Fibroblast of the aortic adventitia (primary cell): ENCODE results near the gene ITGAD. TPM values are rescaled to one million over a fixed set of nuclear protein-coding genes. Genes with fewer than 3 reads are reported as not detected.

Source experiments
- DNase-seq: peaks from one replicate; pipeline ENCODE4 v3.0.0-alpha.2; 2010; ENCODE audit warnings: low read depth
- H3K4me3 ChIP-seq: 2 replicates; pipeline ENCODE4 v1.5.1; 2011; ENCODE audit warnings: low read depth, mild to moderate bottlenecking, control low read depth, low read length, moderate library complexity
- CTCF ChIP-seq: IDR thresholded peaks from 2 replicates; pipeline ENCODE4 v1.5.1; 2011; ENCODE audit warnings: mild to moderate bottlenecking, low read length, control low read depth, inconsistent platforms; ENCODE audit not compliant: insufficient read depth
- total RNA-seq: library from RNA; depleted of rRNA; stranded (reverse); fragments of >200 nt; gene quantifications from 2 replicates; pipeline ENCODE4 v1.2.3, GENCODE V29; 2012; ENCODE audit warnings: low replicate concordance

Gene ITGAD
- total RNA-seq, 1 donor = not detected

DNA sequence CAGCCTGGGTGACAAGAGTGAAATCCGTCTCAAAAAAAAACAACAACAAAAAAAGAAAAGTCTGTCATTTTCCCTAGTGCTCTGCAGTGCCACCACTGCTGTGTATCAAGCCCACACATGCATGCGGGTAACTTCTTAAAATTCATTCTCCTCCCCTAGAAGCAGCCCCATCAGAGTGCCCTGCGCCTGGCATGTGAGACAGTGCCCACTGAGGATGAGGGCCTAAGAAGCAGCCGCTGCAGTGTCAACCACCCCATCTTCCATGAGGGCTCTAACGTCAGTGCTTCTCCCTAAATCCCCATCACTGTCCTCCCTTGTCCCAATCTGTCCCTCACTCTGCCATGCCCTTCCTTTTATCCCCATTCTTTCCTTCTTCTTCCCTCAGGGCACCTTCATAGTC lies 24.8 kb downstream of the ITGAD start:
- no peak for TF ChIP-seq CTCF

DNA sequence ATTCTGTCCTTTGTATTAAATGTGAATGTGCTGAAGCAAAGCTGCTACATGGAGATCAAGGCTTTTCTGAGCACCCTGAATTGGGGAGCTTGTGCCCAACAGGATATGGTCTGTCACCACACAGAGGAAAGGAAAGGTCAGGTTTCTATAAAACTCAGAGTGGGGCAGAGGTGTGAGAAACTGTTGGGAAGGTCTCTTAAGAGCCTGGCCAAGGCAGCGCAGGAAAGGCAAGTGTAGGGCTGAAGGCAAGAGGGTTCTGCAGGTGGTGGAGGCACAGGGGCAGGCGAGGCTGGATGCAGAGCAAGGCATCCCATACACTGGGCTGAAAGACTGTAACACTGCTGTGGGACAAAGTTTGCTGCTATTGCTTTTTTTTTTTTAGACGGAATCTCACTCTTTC lies 26.9 kb downstream of the ITGAD start:
- TF ChIP-seq CTCF = no peak
- no peak for DNase-seq
- H3K4me3 ChIP-seq = no peak overlapping the region

More for the DNA sequence above, 24.8 kb downstream of the ITGAD start:
- no peak for DNase-seq
- no peak overlapping the region for H3K4me3 ChIP-seq

DNA sequence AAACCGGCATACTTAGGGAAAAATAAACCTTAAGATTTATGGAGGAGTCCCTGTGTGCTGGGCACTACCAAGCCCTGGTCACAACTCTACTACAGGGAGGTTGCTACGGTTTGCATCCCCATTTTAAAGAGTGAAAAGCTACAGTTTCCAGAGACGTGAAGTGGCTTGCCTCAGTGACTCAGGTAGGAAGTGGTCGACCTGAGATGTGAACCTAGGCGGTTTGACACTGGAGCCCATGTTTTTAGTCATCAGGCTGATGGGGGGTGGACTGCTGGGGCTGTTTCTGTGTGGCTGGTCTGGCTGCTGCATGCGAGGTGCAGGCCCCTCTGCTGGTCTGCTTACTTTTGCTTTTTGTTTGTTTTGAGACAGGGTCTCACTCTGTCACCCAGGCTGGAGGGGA lies 28.5 kb downstream of the ITGAD start:
- H3K4me3 ChIP-seq = no peak overlapping the region
- no peak for TF ChIP-seq CTCF
- no peak for DNase-seq

DNA sequence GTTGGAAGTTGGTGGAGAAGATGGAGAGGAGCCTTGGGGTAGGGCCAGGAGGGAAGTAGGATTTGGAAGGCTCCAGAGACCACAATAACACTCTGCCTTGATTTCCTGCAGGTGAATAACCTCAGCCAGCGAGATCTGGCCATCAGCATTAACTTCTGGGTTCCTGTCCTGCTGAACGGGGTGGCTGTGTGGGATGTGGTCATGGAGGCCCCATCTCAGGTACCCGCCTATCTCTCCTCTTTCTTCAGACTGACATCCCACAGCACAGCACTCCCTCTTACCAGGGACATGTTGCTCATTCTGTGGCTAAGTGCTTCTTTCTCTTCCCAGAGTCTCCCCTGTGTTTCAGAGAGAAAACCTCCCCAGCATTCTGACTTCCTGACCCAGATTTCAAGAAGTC lies 30.1 kb downstream of the ITGAD start:
- no peak for DNase-seq
- TF ChIP-seq CTCF = no peak
- H3K4me3 ChIP-seq = no peak overlapping the region

DNA sequence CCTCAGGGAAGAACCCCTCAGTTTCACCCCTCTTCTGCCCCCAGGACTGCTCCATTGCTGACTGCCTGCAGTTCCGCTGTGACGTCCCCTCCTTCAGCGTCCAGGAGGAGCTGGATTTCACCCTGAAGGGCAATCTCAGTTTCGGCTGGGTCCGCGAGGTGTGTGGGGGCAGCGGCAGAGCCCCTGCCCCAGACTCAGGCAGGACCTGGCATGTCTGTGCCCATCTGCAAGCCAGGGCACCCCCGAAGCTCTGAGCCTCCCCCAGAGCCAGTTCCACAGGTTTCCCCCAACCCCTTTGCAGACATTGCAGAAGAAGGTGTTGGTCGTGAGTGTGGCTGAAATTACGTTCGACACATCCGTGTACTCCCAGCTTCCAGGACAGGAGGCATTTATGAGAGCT lies 30.7 kb downstream of the ITGAD start:
- no peak for DNase-seq
- H3K4me3 ChIP-seq = no peak overlapping the region
- TF ChIP-seq CTCF = no peak

GRCh38 chr16:31427441-31428278 lies 34.5 kb downstream of the ITGAD start:
- H3K4me3 ChIP-seq = peak overlapping the region; percentile 55
- peak; percentile 50 for DNase-seq
- no peak for TF ChIP-seq CTCF

GRCh38 chr16:31428279-31428597 lies 35.1 kb downstream of the ITGAD start, which contains the start of gene COX6A2:
TSS of gene COX6A2 (minus strand) at chr16:31428360. CDS start at chr16:31428325, 35 bp downstream.
- no peak for DNase-seq
- peak within 1 kb of the TSS; percentile 55 for H3K4me3 ChIP-seq
- TF ChIP-seq CTCF = no peak
